ENCODE measurements around the gene ITPR1. TPM values are rescaled to one million over a fixed set of nuclear protein-coding genes. Genes with fewer than 3 reads are reported as not detected.

Gene ITPR1
- total RNA-seq, 1 donor from 2014 or later = 53.1 TPM

DNA sequence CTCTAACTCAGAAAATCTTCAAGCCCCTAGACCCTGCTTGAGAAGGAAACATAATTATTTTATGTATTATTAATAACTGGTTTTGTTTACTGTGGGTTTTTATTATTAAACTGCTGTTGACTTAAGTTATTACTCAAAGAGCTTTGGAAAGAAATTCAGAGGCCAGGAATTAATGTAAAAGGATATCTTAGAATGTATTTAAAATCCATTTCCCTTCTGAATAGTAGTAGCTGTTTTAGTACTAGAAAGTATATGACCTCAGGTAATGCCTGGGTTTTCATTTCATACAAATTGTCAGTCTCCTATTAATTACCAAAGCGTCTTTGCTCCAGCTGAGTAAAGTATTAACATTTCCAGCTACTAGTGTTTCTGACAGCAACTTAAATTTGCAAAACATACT lies 223.1 kb downstream of the ITPR1 start:
- Mint-ChIP-seq H3K9me3 (ENCODE audit: unreplicated experiment) (no peaks in the 10 kb centered on the region), H3K4me3 (ENCODE audit: unreplicated experiment) (no peak overlapping the region), H3K4me1 (ENCODE audit: unreplicated experiment) (peaks cover 3% of the 10 kb centered on the region), H3K27me3 (ENCODE audit: unreplicated experiment) (no peaks in the 10 kb centered on the region), H3K36me3 (ENCODE audit: low read depth, unreplicated experiment) (peaks cover 22% of the 10 kb centered on the region), H3K27ac (ENCODE audit: unreplicated experiment) (no peak overlapping the region)
- DNase-seq (ENCODE audit: low spot score) = no peak
- no peak for TF ChIP-seq CTCF (IDR thresholded peaks at IDR 0.05; ENCODE audit: unreplicated experiment)

DNA sequence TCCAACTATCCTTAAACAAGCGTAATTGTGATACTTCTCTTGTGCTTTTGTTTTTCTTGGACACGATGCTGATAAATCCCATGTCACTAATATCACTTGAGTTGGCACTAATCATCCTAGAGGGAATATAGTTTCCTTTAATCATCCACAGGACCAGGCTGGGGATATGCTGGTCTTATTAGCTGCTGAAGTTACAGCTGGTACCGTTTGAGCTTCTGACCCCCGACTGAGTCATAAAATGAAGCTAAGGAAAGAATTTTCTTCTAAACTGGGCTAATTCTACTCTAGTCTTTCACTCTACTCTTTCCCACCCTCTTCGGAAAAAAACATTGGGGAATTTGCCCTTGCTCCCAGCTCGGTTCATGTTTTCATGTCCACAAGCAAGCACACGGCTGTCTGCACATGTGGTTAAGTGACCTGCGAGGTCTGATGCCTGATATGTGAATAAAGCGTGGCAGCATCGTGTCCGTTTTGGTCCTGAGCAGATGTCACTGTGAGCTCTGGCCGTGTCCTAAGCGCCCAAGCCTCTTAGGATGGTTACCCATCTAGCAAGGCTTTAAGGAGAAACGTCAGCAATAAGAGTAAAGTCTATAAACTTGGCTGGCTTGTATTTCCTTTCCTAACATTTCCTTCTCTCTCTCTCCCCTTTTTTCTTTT lies 223.7 kb downstream of the ITPR1 start:
- H3K27me3 Mint-ChIP-seq (ENCODE audit: unreplicated experiment) = no peaks in the 10 kb centered on the region
- DNase-seq (ENCODE audit: low spot score) = no peak
- TF ChIP-seq CTCF (IDR thresholded peaks at IDR 0.05; ENCODE audit: unreplicated experiment) = no peak
- no peak overlapping the region for H3K27ac Mint-ChIP-seq (ENCODE audit: unreplicated experiment)
- H3K4me3 Mint-ChIP-seq (ENCODE audit: unreplicated experiment) = no peak overlapping the region
- H3K9me3 Mint-ChIP-seq (ENCODE audit: unreplicated experiment) = no peaks in the 10 kb centered on the region
- peaks cover 3% of the 10 kb centered on the region for H3K4me1 Mint-ChIP-seq (ENCODE audit: unreplicated experiment)
- H3K36me3 Mint-ChIP-seq (ENCODE audit: low read depth, unreplicated experiment) = peaks cover 20% of the 10 kb centered on the region

- H3K4me1 Mint-ChIP-seq (ENCODE audit: unreplicated experiment) = peaks cover 3% of the 10 kb centered on the region
- no peak overlapping the region for H3K27ac Mint-ChIP-seq (ENCODE audit: unreplicated experiment)
- H3K36me3 Mint-ChIP-seq (ENCODE audit: low read depth, unreplicated experiment) = peaks cover 20% of the 10 kb centered on the region
- H3K4me3 Mint-ChIP-seq (ENCODE audit: unreplicated experiment) = no peak overlapping the region
- DNase-seq (ENCODE audit: low spot score) = no peak
- H3K27me3 Mint-ChIP-seq (ENCODE audit: unreplicated experiment) = no peaks in the 10 kb centered on the region
- H3K9me3 Mint-ChIP-seq (ENCODE audit: unreplicated experiment) = no peaks in the 10 kb centered on the region
- no peak for TF ChIP-seq CTCF (IDR thresholded peaks at IDR 0.05; ENCODE audit: unreplicated experiment)
These were observed 224.2 kb downstream of the ITPR1 start for GRCh38 chr3:4717363-4717740.

GRCh38 chr3:4718179-4718736 lies 225.1 kb downstream of the ITPR1 start:
- TF ChIP-seq CTCF (IDR thresholded peaks at IDR 0.05; ENCODE audit: unreplicated experiment) = no peak
- Mint-ChIP-seq H3K36me3 (ENCODE audit: low read depth, unreplicated experiment) (peaks cover 20% of the 10 kb centered on the region), H3K4me1 (ENCODE audit: unreplicated experiment) (peaks cover 3% of the 10 kb centered on the region)

GRCh38 chr3:4719046-4719501 lies 225.9 kb downstream of the ITPR1 start:
- no peak overlapping the region for H3K4me3 Mint-ChIP-seq (ENCODE audit: unreplicated experiment)
- no peak overlapping the region for H3K27ac Mint-ChIP-seq (ENCODE audit: unreplicated experiment)
- no peaks in the 10 kb centered on the region for H3K27me3 Mint-ChIP-seq (ENCODE audit: unreplicated experiment)
- H3K9me3 Mint-ChIP-seq (ENCODE audit: unreplicated experiment) = no peaks in the 10 kb centered on the region
- DNase-seq (ENCODE audit: low spot score) = no peak
- TF ChIP-seq CTCF (IDR thresholded peaks at IDR 0.05; ENCODE audit: unreplicated experiment) = no peak
- peaks cover 12% of the 10 kb centered on the region for H3K36me3 Mint-ChIP-seq (ENCODE audit: low read depth, unreplicated experiment)
- peaks cover 3% of the 10 kb centered on the region for H3K4me1 Mint-ChIP-seq (ENCODE audit: unreplicated experiment)

More at GRCh38 chr3:4718179-4718736, 225.1 kb downstream of the ITPR1 start:
- Mint-ChIP-seq H3K4me3 (ENCODE audit: unreplicated experiment) (no peak overlapping the region), H3K27me3 (ENCODE audit: unreplicated experiment) (no peaks in the 10 kb centered on the region), H3K9me3 (ENCODE audit: unreplicated experiment) (no peaks in the 10 kb centered on the region), H3K27ac (ENCODE audit: unreplicated experiment) (no peak overlapping the region)
- no peak for DNase-seq (ENCODE audit: low spot score)
